ENCODE measurements around the gene SARM1. TPM values are rescaled to one million over a fixed set of nuclear protein-coding genes. Genes with fewer than 3 reads are reported as not detected.

The SARM1 gene
- polyA plus RNA-seq, 1 donor (not counting 4 experiments of a cell fraction or from before 2014, with no cell fraction given): 0.90 TPM

DNA sequence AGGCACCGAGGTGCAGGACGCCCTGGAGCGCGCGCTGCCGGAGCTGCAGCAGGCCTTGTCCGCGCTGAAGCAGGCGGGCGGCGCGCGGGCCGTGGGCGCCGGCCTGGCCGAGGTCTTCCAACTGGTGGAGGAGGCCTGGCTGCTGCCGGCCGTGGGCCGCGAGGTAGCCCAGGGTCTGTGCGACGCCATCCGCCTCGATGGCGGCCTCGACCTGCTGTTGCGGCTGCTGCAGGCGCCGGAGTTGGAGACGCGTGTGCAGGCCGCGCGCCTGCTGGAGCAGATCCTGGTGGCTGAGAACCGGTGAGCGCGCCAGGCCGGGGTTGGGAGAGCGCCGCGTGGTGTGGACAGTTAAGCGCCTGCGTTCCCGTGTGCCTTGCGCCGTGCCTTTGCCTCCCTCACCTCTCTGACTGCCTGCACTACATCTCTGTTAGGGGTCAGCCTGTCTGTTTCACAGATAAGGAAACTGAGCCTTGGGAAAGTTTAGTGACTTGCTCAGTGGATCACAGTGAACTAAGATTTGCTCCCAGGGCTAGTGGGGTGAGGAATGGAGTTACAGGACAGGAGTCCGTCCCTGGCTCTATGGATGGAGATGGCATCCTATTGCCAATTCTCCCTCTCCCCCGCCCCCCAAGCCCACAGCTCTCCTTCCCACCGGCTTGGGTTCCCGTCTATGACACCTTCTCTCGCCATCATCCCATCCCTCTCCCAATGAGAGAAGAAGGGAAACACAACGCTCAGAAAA is 880 bp downstream of the SARM1 start:
- peak overlapping the region; percentile 71 for H3K4me2 ChIP-seq (ENCODE audit: control insufficient read depth, extremely low read depth, insufficient read depth, low read depth, low read length)
- dilution Hi-C loops (cut with MboI; ENCODE audit: extremely low pct_ligation_motif_present, low sequenced_read_pairs): no loop called here
- peaks cover 8% of the 10 kb centered on the region for H3K4me1 ChIP-seq (ENCODE audit: control insufficient read depth, extremely low read depth, insufficient read depth, low read length)
- no peaks in the 10 kb centered on the region for H3K36me3 ChIP-seq (ENCODE audit: control insufficient read depth in 2 of 2, extremely low read depth in 1 of 2, insufficient read depth in 2 of 2, low read length in 2 of 2)
- DNase-seq (ENCODE audit: low read depth, low spot score) (no peak), FAIRE-seq (no peak)
- H3K9me3 ChIP-seq (ENCODE audit: control insufficient read depth, low read depth, low read length): no peaks in the 10 kb centered on the region
- H2AFZ ChIP-seq (ENCODE audit: control insufficient read depth, low read length): peak overlapping the region; percentile 43
- H4K20me1 ChIP-seq (ENCODE audit: control insufficient read depth, extremely low read depth, insufficient read depth, low read length): no peaks in the 10 kb centered on the region
- peak; percentile 42 for TF ChIP-seq EZH2 (IDR thresholded peaks at IDR 0.05; ENCODE audit: low read length)
- TF ChIP-seq, protein P1, sequence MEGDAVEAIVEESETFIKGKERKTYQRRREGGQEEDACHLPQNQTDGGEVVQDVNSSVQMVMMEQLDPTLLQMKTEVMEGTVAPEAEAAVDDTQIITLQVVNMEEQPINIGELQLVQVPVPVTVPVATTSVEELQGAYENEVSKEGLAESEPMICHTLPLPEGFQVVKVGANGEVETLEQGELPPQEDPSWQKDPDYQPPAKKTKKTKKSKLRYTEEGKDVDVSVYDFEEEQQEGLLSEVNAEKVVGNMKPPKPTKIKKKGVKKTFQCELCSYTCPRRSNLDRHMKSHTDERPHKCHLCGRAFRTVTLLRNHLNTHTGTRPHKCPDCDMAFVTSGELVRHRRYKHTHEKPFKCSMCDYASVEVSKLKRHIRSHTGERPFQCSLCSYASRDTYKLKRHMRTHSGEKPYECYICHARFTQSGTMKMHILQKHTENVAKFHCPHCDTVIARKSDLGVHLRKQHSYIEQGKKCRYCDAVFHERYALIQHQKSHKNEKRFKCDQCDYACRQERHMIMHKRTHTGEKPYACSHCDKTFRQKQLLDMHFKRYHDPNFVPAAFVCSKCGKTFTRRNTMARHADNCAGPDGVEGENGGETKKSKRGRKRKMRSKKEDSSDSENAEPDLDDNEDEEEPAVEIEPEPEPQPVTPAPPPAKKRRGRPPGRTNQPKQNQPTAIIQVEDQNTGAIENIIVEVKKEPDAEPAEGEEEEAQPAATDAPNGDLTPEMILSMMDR (optimal IDR thresholded peaks at IDR 0.05 in 1 of 3, IDR thresholded peaks at IDR 0.05 in 1 of 3, conservative IDR thresholded peaks at IDR 0.05 in 1 of 3; ENCODE audit: extremely low read depth in 1 of 3, insufficient read depth in 2 of 3, low read length in 3 of 3): no peak
- no peak overlapping the region for H3K9ac ChIP-seq (ENCODE audit: control insufficient read depth, extremely low read depth, insufficient read depth, low read length)
- H3K79me2 ChIP-seq (ENCODE audit: control insufficient read depth, insufficient read depth, low read length): no peaks in the 10 kb centered on the region
- H3K27ac ChIP-seq (ENCODE audit: control insufficient read depth, insufficient read depth, low read length): no peak overlapping the region
- H3K4me3 ChIP-seq (ENCODE audit: control insufficient read depth in 2 of 3, extremely low read depth in 1 of 3, insufficient read depth in 2 of 3, low read depth in 1 of 3, low read length in 3 of 3): peak overlapping the region in 2 of 3 experiments; percentile 46 to 55
- H3K9me1 ChIP-seq (ENCODE audit: control insufficient read depth, extremely low read depth, insufficient read depth, low read length): no peaks in the 10 kb centered on the region
- peaks cover 18% of the 10 kb centered on the region for H3K27me3 ChIP-seq (ENCODE audit: control insufficient read depth, extremely low read depth, insufficient read depth, low read length)

- Histone ChIP-seq H3K79me2 (ENCODE audit: control insufficient read depth, insufficient read depth, low read length) (no peaks in the 10 kb centered on the region), H3K9me1 (ENCODE audit: control insufficient read depth, extremely low read depth, insufficient read depth, low read length) (no peaks in the 10 kb centered on the region), H2AFZ (ENCODE audit: control insufficient read depth, low read length) (no peak overlapping the region), H3K27me3 (ENCODE audit: control insufficient read depth, extremely low read depth, insufficient read depth, low read length) (peaks cover 18% of the 10 kb centered on the region), H3K4me2 (ENCODE audit: control insufficient read depth, extremely low read depth, insufficient read depth, low read depth, low read length) (no peak overlapping the region), H3K27ac (ENCODE audit: control insufficient read depth, insufficient read depth, low read length) (no peak overlapping the region), H3K36me3 (ENCODE audit: control insufficient read depth in 2 of 2, extremely low read depth in 1 of 2, insufficient read depth in 2 of 2, low read length in 2 of 2) (no peaks in the 10 kb centered on the region), H3K9me3 (ENCODE audit: control insufficient read depth, low read depth, low read length) (no peaks in the 10 kb centered on the region), H4K20me1 (ENCODE audit: control insufficient read depth, extremely low read depth, insufficient read depth, low read length) (no peaks in the 10 kb centered on the region), H3K4me1 (ENCODE audit: control insufficient read depth, extremely low read depth, insufficient read depth, low read length) (peaks cover 8% of the 10 kb centered on the region), H3K4me3 (ENCODE audit: control insufficient read depth in 2 of 3, extremely low read depth in 1 of 3, insufficient read depth in 2 of 3, low read depth in 1 of 3, low read length in 3 of 3) (no peak overlapping the region), H3K9ac (ENCODE audit: control insufficient read depth, extremely low read depth, insufficient read depth, low read length) (no peak overlapping the region)
- TF ChIP-seq, protein P1 (optimal IDR thresholded peaks at IDR 0.05 in 1 of 3, IDR thresholded peaks at IDR 0.05 in 1 of 3, conservative IDR thresholded peaks at IDR 0.05 in 1 of 3; ENCODE audit: extremely low read depth in 1 of 3, insufficient read depth in 2 of 3, low read length in 3 of 3): no peak
- no peak for TF ChIP-seq EZH2 (IDR thresholded peaks at IDR 0.05; ENCODE audit: low read length)
- dilution Hi-C loops (cut with MboI; ENCODE audit: extremely low pct_ligation_motif_present, low sequenced_read_pairs): no loop called here
- FAIRE-seq: no peak
- no peak for DNase-seq (ENCODE audit: low read depth, low spot score)
Measured at GRCh38 chr17:28372945-28373274, 1.4 kb downstream of the SARM1 start.

All from keratinocyte (primary cell).